ENCODE measurements around the gene CSTF2T.

DNA sequence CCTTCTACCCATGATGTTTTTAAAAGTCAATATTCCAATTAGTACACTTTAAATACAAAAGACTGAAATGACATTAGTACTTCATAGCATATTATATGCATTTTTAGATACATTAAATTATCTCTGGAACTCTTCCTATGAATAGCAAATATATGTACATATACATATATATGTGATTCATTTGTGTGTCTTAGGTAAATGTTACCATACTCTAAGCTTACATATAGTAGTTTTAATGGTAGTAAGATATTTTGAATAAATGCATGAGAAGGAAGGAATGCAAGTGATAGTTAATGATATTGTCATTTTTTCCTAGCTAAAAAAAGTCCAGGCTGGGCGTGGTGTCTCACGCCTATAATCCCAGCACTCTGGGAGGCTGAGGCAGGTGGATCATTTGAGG is 46.0 kb upstream of the CSTF2T start:
- TF ChIP-seq, protein P1, sequence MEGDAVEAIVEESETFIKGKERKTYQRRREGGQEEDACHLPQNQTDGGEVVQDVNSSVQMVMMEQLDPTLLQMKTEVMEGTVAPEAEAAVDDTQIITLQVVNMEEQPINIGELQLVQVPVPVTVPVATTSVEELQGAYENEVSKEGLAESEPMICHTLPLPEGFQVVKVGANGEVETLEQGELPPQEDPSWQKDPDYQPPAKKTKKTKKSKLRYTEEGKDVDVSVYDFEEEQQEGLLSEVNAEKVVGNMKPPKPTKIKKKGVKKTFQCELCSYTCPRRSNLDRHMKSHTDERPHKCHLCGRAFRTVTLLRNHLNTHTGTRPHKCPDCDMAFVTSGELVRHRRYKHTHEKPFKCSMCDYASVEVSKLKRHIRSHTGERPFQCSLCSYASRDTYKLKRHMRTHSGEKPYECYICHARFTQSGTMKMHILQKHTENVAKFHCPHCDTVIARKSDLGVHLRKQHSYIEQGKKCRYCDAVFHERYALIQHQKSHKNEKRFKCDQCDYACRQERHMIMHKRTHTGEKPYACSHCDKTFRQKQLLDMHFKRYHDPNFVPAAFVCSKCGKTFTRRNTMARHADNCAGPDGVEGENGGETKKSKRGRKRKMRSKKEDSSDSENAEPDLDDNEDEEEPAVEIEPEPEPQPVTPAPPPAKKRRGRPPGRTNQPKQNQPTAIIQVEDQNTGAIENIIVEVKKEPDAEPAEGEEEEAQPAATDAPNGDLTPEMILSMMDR (IDR thresholded peaks at IDR 0.05): no peak
- TF ChIP-seq, protein P2, sequence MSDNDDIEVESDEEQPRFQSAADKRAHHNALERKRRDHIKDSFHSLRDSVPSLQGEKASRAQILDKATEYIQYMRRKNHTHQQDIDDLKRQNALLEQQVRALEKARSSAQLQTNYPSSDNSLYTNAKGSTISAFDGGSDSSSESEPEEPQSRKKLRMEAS (CRISPR knock-in tag; IDR thresholded peaks at IDR 0.05): no peak
- no peak for TF ChIP-seq ZNF671 (CRISPR knock-in tag; IDR thresholded peaks at IDR 0.05)
- no peak for TF ChIP-seq NFE2L1 (CRISPR knock-in tag; IDR thresholded peaks at IDR 0.05)
- TF ChIP-seq TCF7 (CRISPR knock-in tag; IDR thresholded peaks at IDR 0.05; ENCODE audit: low read depth): no peak
- no peak for TF ChIP-seq SOX15 (CRISPR knock-in tag; IDR thresholded peaks at IDR 0.05)

Data from WTC11 (cell line).